KMS-11 (cell line): Measurements from ENCODE around the gene DNAAF9.
A peak's percentile ranks its signal among the peaks of the same experiment; 100 is the strongest.

Source experiments
- H2AFZ ChIP-seq: fragments of 200-600 bp; sonication (generic); 2 replicates; pipeline ENCODE4 v1.6.1; 2016; ENCODE audit warnings: antibody characterized with exemption, mixed run types, low read depth
- H3K27ac ChIP-seq: fragments of 200-600 bp; sonication (generic); 2 replicates; pipeline ENCODE4 v1.6.1; 2016; ENCODE audit warnings: mild to moderate bottlenecking, mixed run types
- H3K27me3 ChIP-seq: fragments of 200-600 bp; sonication (generic); 2 replicates; pipeline ENCODE4 v1.6.1; 2017; ENCODE audit warnings: mild to moderate bottlenecking, low read depth, mixed run types, moderate library complexity; ENCODE audit not compliant: insufficient read depth
- H3K36me3 ChIP-seq: fragments of 200-600 bp; sonication (generic); 2 replicates; pipeline ENCODE4 v1.6.1; 2017; ENCODE audit warnings: mild to moderate bottlenecking, mixed run types; ENCODE audit not compliant: insufficient read depth
- H3K4me1 ChIP-seq: fragments of 200-600 bp; sonication (generic); 2 replicates; pipeline ENCODE4 v1.6.1; 2016; ENCODE audit warnings: mild to moderate bottlenecking, low read depth, mixed run types; ENCODE audit not compliant: poor library complexity, severe bottlenecking
- H3K4me2 ChIP-seq: fragments of 200-600 bp; sonication (generic); 2 replicates; pipeline ENCODE4 v1.7.0; 2016; ENCODE audit warnings: mild to moderate bottlenecking, mixed run types
- H3K4me3 ChIP-seq: fragments of 200-600 bp; sonication (generic); IDR thresholded peaks from 2 replicates; pipeline ENCODE4 v1.6.1; 2017; ENCODE audit warnings: low read depth, low read length, mixed read lengths; ENCODE audit not compliant: insufficient read depth
- H3K79me2 ChIP-seq: fragments of 200-600 bp; sonication (generic); 2 replicates; pipeline ENCODE4 v1.6.1; 2016; ENCODE audit warnings: low read depth, mixed run types; ENCODE audit not compliant: insufficient read depth
- H3K9ac ChIP-seq: fragments of 200-600 bp; sonication (generic); 2 replicates; pipeline ENCODE4 v1.6.1; 2016; ENCODE audit warnings: mild to moderate bottlenecking, mixed run types
- H4K20me1 ChIP-seq: fragments of 200-600 bp; sonication (generic); 2 replicates; pipeline ENCODE4 v1.6.1; 2016; ENCODE audit warnings: mild to moderate bottlenecking, mixed run types; ENCODE audit not compliant: insufficient read depth
- CTCF ChIP-seq: fragments of 200-600 bp; sonication (generic); conservative IDR thresholded peaks from 2 replicates; pipeline ENCODE4 v1.6.1; 2017; ENCODE audit warnings: low read depth, mild to moderate bottlenecking, antibody characterized with exemption, low read length, moderate library complexity, mixed read lengths

Gene DNAAF9

GRCh38 chr20:3407040-3407770, at the start of gene DNAAF9:
Gene DNAAF9, minus strand, starts transcription at chr20:3407669. Its CDS starts 112 bp downstream, at chr20:3407557.
- H3K79me2 ChIP-seq = no peaks in the 10 kb centered on the region
- H3K36me3 ChIP-seq = no peaks in the 10 kb centered on the region

DNA sequence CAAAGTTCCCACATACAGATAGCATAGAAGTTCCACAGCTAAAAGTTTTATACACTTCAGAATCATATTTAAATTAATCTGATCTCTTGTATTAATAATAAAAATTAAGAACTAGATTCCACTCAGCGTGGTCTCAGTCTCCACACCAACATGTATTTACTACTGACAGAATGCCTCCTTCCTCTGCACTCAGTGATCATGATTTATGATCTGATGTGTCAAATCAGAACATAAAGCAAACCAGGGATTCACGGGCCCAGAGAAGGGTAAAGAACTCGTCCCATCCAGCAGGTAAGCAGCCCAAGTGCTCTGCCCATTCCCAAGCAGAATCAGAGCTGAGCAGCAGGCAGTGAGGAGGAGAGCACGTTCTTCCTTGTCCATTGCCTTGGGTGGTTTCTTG, 49.2 kb upstream of the DNAAF9 start:
- TF ChIP-seq CTCF = no peak
- Histone ChIP-seq H3K27me3 (no peaks in the 10 kb centered on the region), H3K79me2 (no peaks in the 10 kb centered on the region), H2AFZ (no peak overlapping the region), H3K9ac (no peak overlapping the region), H3K27ac (no peak overlapping the region), H3K36me3 (no peaks in the 10 kb centered on the region), H3K4me3 (no peak overlapping the region), H4K20me1 (no peaks in the 10 kb centered on the region), H3K4me2 (no peak overlapping the region), H3K4me1 (no peaks in the 10 kb centered on the region)

More at GRCh38 chr20:3407040-3407770, at the start of gene DNAAF9:
- Histone ChIP-seq H4K20me1 (no peaks in the 10 kb centered on the region), H3K4me2 (peak within 1 kb of the TSS; percentile 99), H2AFZ (peak within 1 kb of the TSS; percentile 97), H3K27ac (no peak within 1 kb of the TSS), H3K4me1 (no peaks in the 10 kb centered on the region), H3K9ac (no peak within 1 kb of the TSS), H3K4me3 (no peak within 1 kb of the TSS), H3K27me3 (no peaks in the 10 kb centered on the region)
- no peak for TF ChIP-seq CTCF

- no peak for TF ChIP-seq CTCF
- Histone ChIP-seq H3K27me3 (no peaks in the 10 kb centered on the region), H3K36me3 (no peaks in the 10 kb centered on the region), H3K9ac (no peak overlapping the region), H3K27ac (no peak overlapping the region), H3K79me2 (no peaks in the 10 kb centered on the region), H3K4me1 (no peaks in the 10 kb centered on the region), H3K4me3 (no peak overlapping the region), H4K20me1 (no peaks in the 10 kb centered on the region), H3K4me2 (no peak overlapping the region), H2AFZ (no peak overlapping the region)
These were observed 47.4 kb upstream of the DNAAF9 start for GRCh38 chr20:3454831-3455230.

DNA sequence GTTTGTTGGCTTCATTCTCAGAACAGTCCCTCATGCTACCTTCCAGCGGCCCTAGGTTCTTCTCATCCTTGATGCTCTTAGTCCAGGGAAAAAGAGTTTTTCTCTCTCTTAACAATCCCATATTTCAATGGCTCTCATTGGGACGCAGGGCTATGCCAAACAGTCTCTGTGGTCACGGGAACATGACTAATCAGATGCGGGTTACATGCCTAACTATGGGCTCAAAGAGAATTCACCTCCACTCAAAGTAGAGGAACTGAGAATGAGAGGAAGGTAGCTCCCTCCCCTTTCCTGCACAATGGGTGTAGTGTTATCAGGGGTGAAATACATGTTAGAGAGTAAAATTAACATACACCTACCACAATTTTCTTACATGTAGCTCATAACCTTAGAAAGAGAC, 45.2 kb upstream of the DNAAF9 start:
- no peak for TF ChIP-seq CTCF
- no peak overlapping the region for H3K9ac ChIP-seq
- no peaks in the 10 kb centered on the region for H4K20me1 ChIP-seq
- H2AFZ ChIP-seq = no peak overlapping the region
- no peaks in the 10 kb centered on the region for H3K36me3 ChIP-seq
- no peak overlapping the region for H3K27ac ChIP-seq
- H3K4me2 ChIP-seq = no peak overlapping the region
- H3K27me3 ChIP-seq = no peaks in the 10 kb centered on the region
- no peak overlapping the region for H3K4me3 ChIP-seq
- no peaks in the 10 kb centered on the region for H3K4me1 ChIP-seq
- H3K79me2 ChIP-seq = no peaks in the 10 kb centered on the region
